SW480 (cell line): ENCODE data around the gene PPP1R15B.

Experiments used
- DNase-seq: peaks from one replicate; pipeline ENCODE4 v3.0.0-alpha.2; 2016; ENCODE audit warnings: low spot score

PPP1R15B gene

GRCh38 chr1:204366759-204367158 lies 44.9 kb downstream of the PPP1R15B start:
- DNase-seq = no peak

- peak; percentile 52 for DNase-seq
Observed at GRCh38 chr1:204363335-204364114, 48.1 kb downstream of the PPP1R15B start.

- DNase-seq = no peak
Observed at GRCh38 chr1:204362984-204363334, 48.7 kb downstream of the PPP1R15B start.

DNA sequence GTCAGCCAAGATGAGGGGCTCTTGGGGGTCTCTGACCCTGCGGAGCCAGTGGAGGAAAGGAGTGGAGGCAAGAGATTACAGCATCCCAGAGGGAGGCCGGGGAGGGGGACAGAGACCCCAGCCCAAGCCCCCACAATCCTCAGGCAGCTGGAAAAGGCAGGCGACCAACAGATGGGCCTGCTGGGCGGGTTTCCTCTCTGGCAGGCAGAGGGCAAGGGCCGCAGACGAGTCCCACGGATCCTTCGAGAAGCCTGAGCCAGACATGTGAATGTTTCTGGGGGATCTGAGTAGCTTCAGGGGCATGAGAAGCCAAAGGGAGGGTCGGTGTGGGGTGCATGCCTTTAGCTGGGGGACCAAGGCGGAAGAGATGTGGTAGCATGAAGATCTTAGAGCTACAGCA lies 49.8 kb downstream of the PPP1R15B start:
- no peak for DNase-seq

DNA sequence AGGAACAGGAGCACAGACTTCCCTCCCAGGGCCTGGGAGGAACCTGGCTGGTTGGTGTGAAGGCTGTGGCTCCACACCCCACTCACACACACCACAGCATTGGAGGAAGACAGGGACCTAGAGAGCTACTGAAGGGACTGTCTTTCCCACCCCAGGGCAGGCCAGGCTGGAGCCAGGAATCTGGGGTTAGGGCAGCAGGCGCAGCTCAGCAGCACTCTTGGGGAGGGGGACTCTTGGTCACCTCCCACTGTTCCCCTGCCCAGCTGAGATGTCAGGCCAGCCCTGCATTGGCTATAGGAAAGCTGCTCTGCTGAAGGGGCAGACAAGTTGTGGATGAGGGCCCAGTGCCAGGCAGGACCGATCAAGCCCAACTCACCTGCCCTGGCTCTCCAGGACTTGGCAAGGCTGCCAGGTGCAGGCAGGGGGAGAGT lies 50.3 kb downstream of the PPP1R15B start:
- DNase-seq = no peak

GRCh38 chr1:204360314-204360713 lies 51.3 kb downstream of the PPP1R15B start:
- DNase-seq = no peak

- DNase-seq = no peak
Observed at GRCh38 chr1:204359474-204360255, 52.0 kb downstream of the PPP1R15B start, which contains the start of gene PLEKHA6. TSS of gene PLEKHA6 (minus strand) at chr1:204359929. CDS start at chr1:204273727, 86,202 bp downstream.

DNA sequence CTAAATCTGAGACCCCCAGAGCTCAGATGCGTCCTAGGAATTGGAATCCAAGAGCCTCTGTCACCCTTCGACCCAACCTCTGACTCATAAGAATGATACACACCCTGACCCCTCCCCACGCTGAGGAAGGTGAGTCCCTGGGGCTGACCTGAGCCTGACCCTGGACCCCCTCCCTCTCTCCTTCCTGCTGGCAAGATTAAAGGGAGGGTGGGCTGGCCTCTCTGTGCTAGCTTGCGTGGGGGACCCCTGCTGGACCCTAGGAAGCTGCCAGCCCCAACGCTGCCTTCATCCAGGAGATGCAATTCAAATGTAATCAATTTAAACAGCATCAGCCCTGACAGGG lies 52.5 kb downstream of the PPP1R15B start:
- no peak for DNase-seq

GRCh38 chr1:204358605-204359004 lies 53.0 kb downstream of the PPP1R15B start:
- DNase-seq = no peak

DNA sequence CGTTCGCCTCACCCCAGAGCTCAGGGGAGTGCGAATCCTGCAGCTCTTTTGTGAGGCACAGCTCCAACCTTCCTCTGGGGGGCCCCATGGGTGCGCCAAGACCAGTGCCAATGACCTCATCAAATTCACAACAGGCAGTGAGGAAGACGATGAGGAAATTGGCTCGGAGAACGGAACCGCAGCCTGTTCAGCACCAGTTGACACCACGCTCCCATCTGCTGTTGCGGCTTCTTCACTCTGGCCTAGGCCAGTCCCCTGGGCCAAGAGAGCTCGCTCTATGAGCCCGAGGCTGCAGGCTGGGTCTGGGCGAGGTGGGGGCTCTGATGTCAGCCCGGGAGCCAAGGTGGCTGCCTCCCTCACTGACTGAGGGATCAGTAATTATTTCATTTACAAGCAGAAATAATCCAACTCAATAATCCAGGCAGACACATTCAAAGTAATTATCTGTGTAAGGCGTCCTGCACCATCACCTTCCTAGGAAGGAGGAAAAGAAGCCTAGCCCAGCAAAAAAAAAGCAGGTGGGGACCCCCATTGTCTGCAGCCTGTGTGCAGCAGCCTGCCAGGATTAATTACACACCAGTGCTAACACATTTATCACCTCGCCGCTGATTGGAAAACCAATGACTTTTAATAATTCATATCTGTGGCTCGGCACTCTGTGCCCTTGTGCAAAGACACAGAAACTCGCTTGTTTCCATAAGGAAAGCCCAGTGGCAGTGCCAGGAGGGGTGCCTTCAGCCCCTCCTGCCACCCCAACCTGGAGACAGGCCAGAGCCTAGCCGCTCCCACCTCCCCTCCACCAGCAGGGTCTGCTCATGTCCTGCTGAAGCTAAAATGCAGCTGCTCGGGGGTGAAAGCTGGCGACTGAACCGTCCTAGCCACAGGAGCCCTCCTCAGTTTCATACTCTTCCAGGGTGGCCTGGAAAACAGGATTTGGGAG lies 53.8 kb downstream of the PPP1R15B start:
- DNase-seq = no peak

GRCh38 chr1:204356997-204357396 lies 54.6 kb downstream of the PPP1R15B start:
- no peak for DNase-seq

DNA sequence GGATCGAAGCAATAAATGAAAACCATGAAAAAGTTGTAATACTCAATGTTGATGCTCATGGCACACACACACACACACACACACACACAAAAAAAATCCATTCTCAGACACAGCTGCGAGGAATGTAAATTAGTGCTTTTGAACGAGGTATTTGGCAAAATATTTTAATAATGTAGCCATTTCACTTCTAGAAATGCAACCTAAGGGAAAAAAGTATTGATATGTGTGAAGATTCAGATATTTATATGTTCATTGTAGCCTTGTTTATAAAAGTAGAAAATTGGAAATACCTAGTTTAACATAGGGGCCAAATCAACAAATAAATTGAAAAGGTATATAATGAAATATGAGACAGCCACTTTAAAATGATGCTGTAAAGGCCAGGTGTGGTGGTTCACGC lies 55.7 kb downstream of the PPP1R15B start:
- no peak for DNase-seq

DNA sequence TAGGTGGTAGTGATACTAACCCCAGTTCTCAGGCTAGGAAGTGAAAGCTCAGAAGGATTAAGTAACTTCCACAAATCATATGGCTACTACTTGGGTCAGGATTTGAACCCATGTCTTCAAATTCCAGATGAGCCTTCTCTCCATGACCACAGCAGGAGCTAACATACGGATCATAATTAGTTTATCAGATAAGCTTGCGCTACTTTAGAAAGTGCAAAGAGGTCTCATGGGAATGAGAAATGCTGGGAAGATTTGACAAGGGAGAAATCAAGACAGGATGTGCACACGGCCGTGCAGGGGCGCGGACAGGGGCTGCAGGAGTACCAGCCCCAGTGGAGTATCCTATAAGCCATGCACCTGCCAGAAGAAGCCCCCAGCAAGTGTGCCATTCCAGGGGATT lies 57.0 kb downstream of the PPP1R15B start:
- no peak for DNase-seq
